HepG2 (cell line): ENCODE data around the gene PRR30. TPM values are rescaled to one million over a fixed set of nuclear protein-coding genes. Genes with fewer than 3 reads are reported as not detected.

Experiments
- AHR ChIP-seq: IDR thresholded peaks from 2 replicates; pipeline ENCODE4 v1.6.1; 2018; ENCODE audit warnings: missing genetic modification reagents, missing compliant biosample characterization
- ATF1 ChIP-seq: IDR thresholded peaks from 2 replicates; pipeline ENCODE4 v1.6.1; 2016; ENCODE audit warnings: mild to moderate bottlenecking, control low read depth
- ELF3 ChIP-seq: IDR thresholded peaks from 2 replicates; pipeline ENCODE4 v1.6.1; 2016; ENCODE audit warnings: missing genetic modification reagents, missing compliant biosample characterization
- FOXO1 ChIP-seq: sonication (generic); formaldehyde crosslinking; IDR thresholded peaks from 2 replicates; pipeline ENCODE4 v1.4.0; 2020; ENCODE audit warnings: missing genetic modification reagents
- FUBP1 ChIP-seq: sonication (generic); formaldehyde crosslinking; IDR thresholded peaks from 2 replicates; pipeline ENCODE4 v1.5.1; 2020; ENCODE audit warnings: missing genetic modification reagents, mild to moderate bottlenecking, borderline replicate concordance
- GTF3A ChIP-seq: sonication (generic); formaldehyde crosslinking; conservative IDR thresholded peaks from 2 replicates; pipeline ENCODE4 v1.4.0; 2020; ENCODE audit warnings: mild to moderate bottlenecking, missing genetic modification reagents
- HIVEP1 ChIP-seq: sonication (generic); formaldehyde crosslinking; IDR thresholded peaks from 2 replicates; pipeline ENCODE4 v1.4.0; 2020; ENCODE audit warnings: mild to moderate bottlenecking, missing genetic modification reagents
- IKZF1 ChIP-seq: fragments of 450-650 bp; IDR thresholded peaks from 2 replicates; pipeline ENCODE4 v1.7.1; 2016
- LRRFIP1 ChIP-seq: sonication (generic); formaldehyde crosslinking; conservative IDR thresholded peaks from 2 replicates; pipeline ENCODE4 v1.4.0; 2020; ENCODE audit warnings: missing genetic modification reagents
- NKX3-1 ChIP-seq: sonication (generic); formaldehyde crosslinking; IDR thresholded peaks from 2 replicates; pipeline ENCODE4 v1.5.0; 2020; ENCODE audit warnings: missing genetic modification reagents
- NR2F2 ChIP-seq: IDR thresholded peaks from 2 replicates; pipeline ENCODE4 v1.6.1; 2012; ENCODE audit warnings: low read depth, inconsistent platforms, borderline replicate concordance
- RELA ChIP-seq: sonication (generic); formaldehyde crosslinking; IDR thresholded peaks from 2 replicates; pipeline ENCODE4 v1.4.0; 2020; ENCODE audit warnings: missing genetic modification reagents
- RFX3 ChIP-seq: IDR thresholded peaks from 2 replicates; pipeline ENCODE4 v1.6.1; 2016; ENCODE audit warnings: missing biosample characterization, missing genetic modification reagents
- SETDB1 ChIP-seq: sonication (generic); formaldehyde crosslinking; IDR thresholded peaks from 2 replicates; pipeline ENCODE4 v1.5.1; 2020; ENCODE audit warnings: missing genetic modification reagents, mild to moderate bottlenecking, borderline replicate concordance
- SOX13 ChIP-seq, 3 experiments: fragments of 450-650 bp in 1 of 3; sonication (generic) in 1 of 3; formaldehyde crosslinking in 1 of 3; IDR thresholded peaks in 2 of 3; conservative IDR thresholded peaks in 1 of 3; 2 replicates each; pipeline versions ENCODE4 v1.5.0 to v1.6.1; 2016 to 2020; ENCODE audit warnings: antibody characterized with exemption in 1 of 3, mild to moderate bottlenecking in 1 of 3, missing compliant biosample characterization in 1 of 3, missing genetic modification reagents in 1 of 3, moderate library complexity in 1 of 3
- TCF7L2 ChIP-seq: IDR thresholded peaks from 2 replicates; pipeline ENCODE4 v1.6.1; 2011; ENCODE audit warnings: mild to moderate bottlenecking, low read depth, low read length, moderate library complexity
- ZBTB7A ChIP-seq: sonication (generic); formaldehyde crosslinking; IDR thresholded peaks from 2 replicates; pipeline ENCODE4 v1.8.0; 2022; ENCODE audit warnings: mild to moderate bottlenecking, missing genetic modification reagents
- ZNF256 ChIP-seq: sonication (generic); formaldehyde crosslinking; conservative IDR thresholded peaks from 2 replicates; pipeline ENCODE4 v1.4.0; 2020; ENCODE audit warnings: missing genetic modification reagents
- ZNF317 ChIP-seq: sonication (generic); formaldehyde crosslinking; IDR thresholded peaks from 2 replicates; pipeline ENCODE4 v1.5.0; 2020; ENCODE audit warnings: mild to moderate bottlenecking, missing genetic modification reagents
- ZNF44 ChIP-seq: sonication (generic); formaldehyde crosslinking; IDR thresholded peaks from 2 replicates; pipeline ENCODE4 v1.5.1; 2020; ENCODE audit warnings: mild to moderate bottlenecking, missing genetic modification reagents
- ZNF558 ChIP-seq: sonication (generic); formaldehyde crosslinking; IDR thresholded peaks from 2 replicates; pipeline ENCODE4 v1.9.0; 2022; ENCODE audit warnings: mild to moderate bottlenecking, missing genetic modification reagents, borderline replicate concordance
- ZNF572 ChIP-seq: sonication (generic); formaldehyde crosslinking; IDR thresholded peaks from 2 replicates; pipeline ENCODE4 v1.5.1; 2020; ENCODE audit warnings: mild to moderate bottlenecking, missing genetic modification reagents
- ZNF709 ChIP-seq: sonication (generic); formaldehyde crosslinking; IDR thresholded peaks from 2 replicates; pipeline ENCODE4 v1.5.0; 2020; ENCODE audit warnings: mild to moderate bottlenecking, missing genetic modification reagents
- polyA plus RNA-seq, 8 experiments: library from polyadenylated mRNA; depleted of rRNA in 3 of 8; stranded (reverse) in 7 of 8; unstranded in 1 of 8; fragments of >200 nt; fragmentation: Illumina TruSeq in 4 of 8; extraction: Trizol in 4 of 8; gene quantifications; 2 replicates each; pipeline versions ENCODE4 v1.2.1 to v1.2.3, GENCODE V29; 2011 to 2016; ENCODE audit warnings: low read depth in 4 of 8, missing spikeins in 1 of 8, mixed read lengths in 1 of 8; ENCODE audit not compliant: insufficient read depth in 1 of 8
- total RNA-seq, 5 experiments: library from RNA; depleted of rRNA; stranded (reverse); fragments of >200 nt; fragmentation: Illumina TruSeq; extraction: Trizol; gene quantifications; 2 replicates each; pipeline ENCODE4 v1.2.3, GENCODE V29; 2016; ENCODE audit warnings: low read depth in 1 of 5
- TF ChIP-seq, protein P1 (sequence below): IDR thresholded peaks from 2 replicates; pipeline ENCODE4 v1.6.1; 2012; ENCODE audit warnings: low read depth, low read length, improper control_type of control experiment
- TF ChIP-seq, protein P2 (sequence below): sonication (generic); formaldehyde crosslinking; IDR thresholded peaks from 2 replicates; pipeline ENCODE4 v1.5.0; 2020; ENCODE audit warnings: missing genetic modification reagents

PRR30 gene
- total and polyA plus RNA-seq, 2 of the 13 experiments (the other 11 are each of a cell fraction or from before 2014, with no cell fraction given), result not detected

DNA sequence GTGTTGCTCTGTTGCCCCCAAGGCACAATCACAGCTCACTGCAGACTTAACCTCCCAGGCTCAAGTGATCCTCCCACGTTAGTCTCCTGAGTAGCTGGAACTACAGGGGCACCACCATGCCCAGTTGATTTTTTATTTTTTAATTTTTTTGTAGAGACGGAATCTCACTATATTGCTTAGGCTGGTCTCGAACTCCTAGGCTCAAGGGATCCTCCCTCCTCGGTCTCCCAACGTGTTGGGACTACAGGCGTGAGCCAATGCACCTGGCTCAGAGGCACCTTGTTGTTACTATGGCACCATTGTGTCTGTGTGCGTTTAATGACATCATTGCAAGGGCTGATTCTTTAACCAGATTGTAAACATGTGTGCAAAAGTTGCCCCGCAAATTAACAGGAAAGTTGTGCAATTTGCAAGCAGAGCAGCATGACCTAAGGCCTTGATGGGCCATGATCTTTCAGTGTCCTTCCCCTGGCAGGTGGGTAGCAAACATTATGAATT, 32.2 kb upstream of the PRR30 start (continued):
- TF ChIP-seq SOX13 (IDR thresholded peaks at IDR 0.05) (peak; percentile 86), SOX13 (CRISPR knock-in tag; conservative IDR thresholded peaks at IDR 0.05 in 1 of 2, IDR thresholded peaks at IDR 0.05 in 1 of 2) (peak in 1 of 2 experiments; percentile 97; a peak in 2 of 4 replicates), IKZF1 (no peak), ZNF44 (no peak), SETDB1 (CRISPR knock-in tag) (no peak), AHR (CRISPR knock-in tag) (no peak; the same call in 1 of the 2 replicates), ELF3 (peak; percentile 90), RELA (CRISPR knock-in tag) (no peak), TCF7L2 (no peak), GTF3A (no peak), ZNF317 (CRISPR knock-in tag) (peak; percentile 79; the same call in 1 of the 2 replicates), NKX3-1 (CRISPR knock-in tag) (no peak), FUBP1 (CRISPR knock-in tag) (peak; percentile 81; the same call in 1 of the 2 replicates), NR2F2 (peak; percentile 81), ZNF709 (CRISPR knock-in tag) (no peak), ZNF558 (CRISPR knock-in tag) (no peak), HIVEP1 (no peak), RFX3 (CRISPR knock-in tag) (peak; percentile 85), ZNF256 (no peak), FOXO1 (peak; percentile 99), ZNF572 (CRISPR knock-in tag) (no peak), ATF1 (CRISPR knock-in tag) (no peak), ZBTB7A (CRISPR knock-in tag) (no peak), LRRFIP1 (no peak)
- TF ChIP-seq, protein P1, sequence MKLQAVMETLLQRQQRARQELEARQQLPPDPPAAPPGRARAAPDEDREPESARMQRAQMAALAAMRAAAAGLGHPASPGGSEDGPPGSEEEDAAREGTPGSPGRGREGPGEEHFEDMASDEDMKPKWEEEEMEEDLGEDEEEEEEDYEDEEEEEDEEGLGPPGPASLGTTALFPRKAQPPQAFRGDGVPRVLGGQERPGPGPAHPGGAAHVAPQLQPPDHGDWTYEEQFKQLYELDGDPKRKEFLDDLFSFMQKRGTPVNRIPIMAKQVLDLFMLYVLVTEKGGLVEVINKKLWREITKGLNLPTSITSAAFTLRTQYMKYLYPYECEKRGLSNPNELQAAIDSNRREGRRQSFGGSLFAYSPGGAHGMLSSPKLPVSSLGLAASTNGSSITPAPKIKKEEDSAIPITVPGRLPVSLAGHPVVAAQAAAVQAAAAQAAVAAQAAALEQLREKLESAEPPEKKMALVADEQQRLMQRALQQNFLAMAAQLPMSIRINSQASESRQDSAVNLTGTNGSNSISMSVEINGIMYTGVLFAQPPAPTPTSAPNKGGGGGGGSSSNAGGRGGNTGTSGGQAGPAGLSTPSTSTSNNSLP, result peak; percentile 95
- TF ChIP-seq, protein P2, sequence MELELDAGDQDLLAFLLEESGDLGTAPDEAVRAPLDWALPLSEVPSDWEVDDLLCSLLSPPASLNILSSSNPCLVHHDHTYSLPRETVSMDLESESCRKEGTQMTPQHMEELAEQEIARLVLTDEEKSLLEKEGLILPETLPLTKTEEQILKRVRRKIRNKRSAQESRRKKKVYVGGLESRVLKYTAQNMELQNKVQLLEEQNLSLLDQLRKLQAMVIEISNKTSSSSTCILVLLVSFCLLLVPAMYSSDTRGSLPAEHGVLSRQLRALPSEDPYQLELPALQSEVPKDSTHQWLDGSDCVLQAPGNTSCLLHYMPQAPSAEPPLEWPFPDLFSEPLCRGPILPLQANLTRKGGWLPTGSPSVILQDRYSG (CRISPR knock-in tag), result 0 out of 2 replicates have a peak, but pooled peaks have one; percentile 62
